Kidney (tissue), 14 donors: ENCODE results near the gene FBXL20. TPM values are rescaled to one million over a fixed set of nuclear protein-coding genes. Genes with fewer than 3 reads are reported as not detected.

Source experiments
- DNase-seq, 5 donors: peaks; one replicate each; pipeline ENCODE4 v3.0.0-alpha.2; 2013 to 2020
- FAIRE-seq: peaks from 2 replicates; lab custom pipeline; 2012; peaks lifted over from hg19 to GRCh38; lab: Jason Lieb, UNC
- H3K27ac ChIP-seq, 2 donors: one replicate each; pipeline ENCODE4 v1.7.0; 2013; ENCODE audit warnings: low read depth in 2 of 2, low read length in 2 of 2, inconsistent platforms in 1 of 2
- H3K27me3 ChIP-seq: one replicate; pipeline ENCODE4 v1.7.1; 2013; ENCODE audit warnings: low read length, inconsistent platforms; ENCODE audit not compliant: control insufficient read depth, insufficient read depth
- H3K36me3 ChIP-seq, 3 donors: one replicate each; pipeline versions ENCODE4 v1.7.0 to v1.7.1; 2013; ENCODE audit warnings: low read length in 3 of 3, control low read depth in 1 of 3, inconsistent platforms in 1 of 3; ENCODE audit not compliant: insufficient read depth in 3 of 3, control insufficient read depth in 2 of 3
- H3K4me1 ChIP-seq, 3 donors: one replicate each; pipeline versions ENCODE4 v1.7.0 to v1.7.1; 2013; ENCODE audit warnings: low read length in 3 of 3, inconsistent platforms in 1 of 3, low read depth in 1 of 3; ENCODE audit not compliant: control insufficient read depth in 2 of 3, insufficient read depth in 2 of 3
- H3K4me3 ChIP-seq, 3 donors: one replicate each; pipeline versions ENCODE4 v1.7.0 to v1.8.1; 2013; ENCODE audit warnings: low read length in 3 of 3, control low read depth in 1 of 3, inconsistent platforms in 1 of 3
- H3K9ac ChIP-seq, 3 donors: one replicate each; pipeline versions ENCODE4 v1.7.0 to v1.7.1; 2013; ENCODE audit warnings: low read length in 3 of 3, control low read depth in 1 of 3, inconsistent platforms in 1 of 3
- H3K9me3 ChIP-seq, 3 donors: one replicate each; pipeline versions ENCODE4 v1.7.0 to v1.7.1; 2013; ENCODE audit warnings: low read length in 3 of 3, control low read depth in 1 of 3, inconsistent platforms in 1 of 3; ENCODE audit not compliant: control insufficient read depth in 2 of 3, insufficient read depth in 1 of 3
- intact Hi-C: fragments of 100-400 bp; cut with DNase I; formaldehyde crosslinking; loops from one replicate; pipeline ENCODE4 v1.11.1; 2022
- polyA plus RNA-seq: library from polyadenylated mRNA; stranded (reverse); fragments of 350-450 nt; fragmentation: Illumina TruSeq; extraction: RNeasy Lipid Tissue Mini Kit (QIAGEN cat#74804); gene quantifications from one replicate; pipeline ENCODE4 v1.2.3, GENCODE V29; 2014; ENCODE audit warnings: low read depth, low replicate concordance; ENCODE audit not compliant: insufficient read depth
- total RNA-seq: library from RNA; stranded (reverse); fragmentation: NEBNext Ultra II Directional; extraction: Animal tissue kit (Norgen Biotek cat#: 25700); gene quantifications from one replicate; pipeline ENCODE4 v1.2.1, GENCODE V29; 2021
- TF ChIP-seq, protein P1 (sequence below): IDR thresholded peaks from 3 replicates; pipeline ENCODE4 v1.5.1; 2012; ENCODE audit warnings: mild to moderate bottlenecking, moderate library complexity, borderline replicate concordance; ENCODE audit not compliant: insufficient read depth; ENCODE audit errors: extremely low read depth
- donor health status: control.
- donor health status: control.
- donor health status: control.
- donor health status: control.
- donor health status: control.
- donor health status: DM: yes; HTN: yes; CAD: no.
- donor health status: Normal renal cell carcinoma (clear cell type).

FBXL20 gene
- total and polyA plus RNA-seq, 2 donors from 2014 or later: 3.2 to 16.1 TPM

DNA sequence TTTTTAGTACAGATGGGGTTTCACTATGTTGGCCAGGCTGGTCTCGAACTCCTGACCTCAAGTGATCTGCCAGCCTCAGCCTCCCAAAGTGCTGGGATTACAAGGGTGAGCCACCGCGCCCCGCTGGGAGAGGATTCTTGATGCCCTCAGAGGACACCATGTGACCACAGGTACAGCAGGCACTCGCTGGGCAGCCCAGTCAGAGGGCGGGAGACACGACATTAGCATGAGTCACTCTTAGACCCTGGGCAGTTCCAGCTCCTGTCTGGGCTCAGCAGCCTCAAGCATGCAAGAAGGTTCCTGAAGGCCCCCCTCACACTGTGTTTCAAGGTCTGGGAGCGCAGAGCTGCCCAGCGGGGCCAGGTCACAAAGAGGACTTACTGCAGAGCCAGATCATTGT, 187.6 kb downstream of the FBXL20 start:
- H3K9ac ChIP-seq: no peak overlapping the region
- H3K4me3 ChIP-seq: no peak overlapping the region
- peak in 1 of 5 donors; percentile 87 for DNase-seq
- no peaks in the 10 kb centered on the region for H3K9me3 ChIP-seq
- TF ChIP-seq, protein P1, sequence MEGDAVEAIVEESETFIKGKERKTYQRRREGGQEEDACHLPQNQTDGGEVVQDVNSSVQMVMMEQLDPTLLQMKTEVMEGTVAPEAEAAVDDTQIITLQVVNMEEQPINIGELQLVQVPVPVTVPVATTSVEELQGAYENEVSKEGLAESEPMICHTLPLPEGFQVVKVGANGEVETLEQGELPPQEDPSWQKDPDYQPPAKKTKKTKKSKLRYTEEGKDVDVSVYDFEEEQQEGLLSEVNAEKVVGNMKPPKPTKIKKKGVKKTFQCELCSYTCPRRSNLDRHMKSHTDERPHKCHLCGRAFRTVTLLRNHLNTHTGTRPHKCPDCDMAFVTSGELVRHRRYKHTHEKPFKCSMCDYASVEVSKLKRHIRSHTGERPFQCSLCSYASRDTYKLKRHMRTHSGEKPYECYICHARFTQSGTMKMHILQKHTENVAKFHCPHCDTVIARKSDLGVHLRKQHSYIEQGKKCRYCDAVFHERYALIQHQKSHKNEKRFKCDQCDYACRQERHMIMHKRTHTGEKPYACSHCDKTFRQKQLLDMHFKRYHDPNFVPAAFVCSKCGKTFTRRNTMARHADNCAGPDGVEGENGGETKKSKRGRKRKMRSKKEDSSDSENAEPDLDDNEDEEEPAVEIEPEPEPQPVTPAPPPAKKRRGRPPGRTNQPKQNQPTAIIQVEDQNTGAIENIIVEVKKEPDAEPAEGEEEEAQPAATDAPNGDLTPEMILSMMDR: no peak
- H3K27ac ChIP-seq: no peak overlapping the region
- intact Hi-C loops: no loop called here
- no peaks in the 10 kb centered on the region for H3K27me3 ChIP-seq
- H3K36me3 ChIP-seq: no peaks in the 10 kb centered on the region
- FAIRE-seq: no peak
- peaks cover 0 to 13% (median 0%) of the 10 kb centered on the region in 3 donors for H3K4me1 ChIP-seq

DNA sequence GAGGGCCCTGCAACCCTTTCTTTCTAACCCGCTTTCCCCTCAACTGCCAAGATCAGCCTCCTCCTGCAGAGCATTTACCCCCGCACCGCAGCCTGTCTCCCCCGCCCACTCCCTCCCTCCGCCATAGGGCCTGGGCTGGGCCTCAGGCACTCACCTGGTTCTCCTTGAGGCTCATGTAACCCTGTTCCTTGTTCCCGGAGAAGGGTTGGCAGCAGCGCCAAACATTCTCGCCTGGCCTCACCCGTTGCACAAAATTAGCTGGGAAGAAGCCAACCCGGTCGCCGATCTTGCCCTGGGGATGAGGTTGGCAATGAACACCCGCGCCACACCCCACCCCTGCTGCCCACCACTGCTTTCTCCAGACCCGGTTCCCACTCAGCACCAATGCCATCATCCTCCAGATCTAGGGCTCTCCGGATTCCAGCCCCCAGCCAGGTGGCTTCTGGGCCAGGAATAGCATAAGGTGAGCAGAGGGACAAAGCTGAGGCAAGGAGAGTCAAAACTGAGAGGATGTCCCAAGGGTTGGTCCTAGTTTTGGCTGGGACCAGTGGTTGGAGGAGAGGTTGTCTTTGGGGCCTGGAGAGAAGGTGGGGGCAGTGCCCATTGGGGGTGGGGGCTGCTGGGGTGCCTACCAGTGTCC, 188.5 kb downstream of the FBXL20 start:
- peaks cover 0 to 15% (median 0%) of the 10 kb centered on the region in 3 donors for H3K4me1 ChIP-seq
- FAIRE-seq: no peak
- H3K9ac ChIP-seq: no peak overlapping the region
- H3K27me3 ChIP-seq: no peaks in the 10 kb centered on the region
- H3K4me3 ChIP-seq: no peak overlapping the region
- no peaks in the 10 kb centered on the region for H3K9me3 ChIP-seq
- peak in 1 of 5 donors; percentile 83 for DNase-seq
- intact Hi-C loops: no loop called here
- no peaks in the 10 kb centered on the region for H3K36me3 ChIP-seq
- H3K27ac ChIP-seq: no peak overlapping the region
- TF ChIP-seq, protein P1: no peak

DNA sequence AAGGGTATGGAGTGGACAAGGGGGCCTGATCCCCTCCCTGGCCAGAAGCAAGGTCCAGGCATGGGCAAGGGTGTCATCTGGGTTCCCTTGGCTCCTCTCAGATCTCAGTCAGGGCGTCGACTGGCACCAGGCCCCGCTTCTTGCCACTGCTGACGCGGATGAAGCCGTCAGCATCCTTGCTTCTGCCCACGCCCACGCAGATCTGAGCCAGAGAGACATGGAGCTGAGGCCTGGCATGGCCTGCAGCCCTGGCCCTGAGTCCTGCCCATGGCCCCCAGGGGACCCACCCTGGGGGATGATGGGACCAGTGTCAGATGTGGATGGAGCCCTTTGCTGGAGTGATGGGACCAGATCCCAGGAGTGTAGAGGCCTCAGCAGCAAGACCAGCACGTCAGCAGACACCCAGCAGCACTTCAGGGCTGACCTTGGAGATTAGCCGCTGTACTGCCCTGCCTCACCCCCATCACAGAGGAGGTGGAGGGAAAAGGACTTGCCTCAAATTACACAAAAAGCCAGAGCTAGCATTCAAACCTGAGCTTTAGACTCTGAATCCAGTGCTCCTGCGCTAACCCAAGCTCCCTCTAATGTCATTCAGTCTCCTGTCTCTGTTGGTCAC, 189.1 kb downstream of the FBXL20 start:
- no peaks in the 10 kb centered on the region for H3K27me3 ChIP-seq
- DNase-seq (peak in 1 of 5 donors; percentile 50), FAIRE-seq (no peak)
- no peak overlapping the region for H3K4me3 ChIP-seq
- H3K27ac ChIP-seq: no peak overlapping the region
- TF ChIP-seq, protein P1: no peak
- intact Hi-C loops: no loop called here
- no peaks in the 10 kb centered on the region for H3K9me3 ChIP-seq
- no peaks in the 10 kb centered on the region for H3K36me3 ChIP-seq
- H3K9ac ChIP-seq: no peak overlapping the region
- H3K4me1 ChIP-seq: peaks cover 0 to 15% (median 0%) of the 10 kb centered on the region in 3 donors
